HG02943 (cell line): ENCODE measurements around the gene CAPZB.

ENCODE experiments used
- ATAC-seq: cut with Tn5 transposase; IDR thresholded peaks from one replicate; pipeline ENCODE4 v1.9.1; 2021; ENCODE audit warnings: mild to moderate bottlenecking, low read depth, moderate library complexity; ENCODE audit not compliant: unreplicated experiment

Gene CAPZB

GRCh38 chr1:19339214-19339861, 146.0 kb downstream of the CAPZB start:
- no peak for ATAC-seq

- ATAC-seq = no peak
These were observed 147.0 kb downstream of the CAPZB start for GRCh38 chr1:19338323-19338762.

- no peak for ATAC-seq
These were observed 148.1 kb downstream of the CAPZB start for GRCh38 chr1:19337289-19337688.

- ATAC-seq = no peak
These were observed 148.8 kb downstream of the CAPZB start for GRCh38 chr1:19336543-19336942.

GRCh38 chr1:19333587-19334354, 151.6 kb downstream of the CAPZB start:
- ATAC-seq = no peak

GRCh38 chr1:19332832-19333231, 152.5 kb downstream of the CAPZB start:
- no peak for ATAC-seq

- ATAC-seq = no peak
These were observed 154.0 kb downstream of the CAPZB start for GRCh38 chr1:19331262-19331878.

- no peak for ATAC-seq
These were observed 154.7 kb downstream of the CAPZB start for GRCh38 chr1:19330449-19331135.

GRCh38 chr1:19329611-19330010, 155.7 kb downstream of the CAPZB start:
- no peak for ATAC-seq

- ATAC-seq = no peak
These were observed 156.2 kb downstream of the CAPZB start for GRCh38 chr1:19329188-19329587.

GRCh38 chr1:19328486-19328885, 156.9 kb downstream of the CAPZB start:
- no peak for ATAC-seq

GRCh38 chr1:19327736-19328135, 157.6 kb downstream of the CAPZB start:
- ATAC-seq = no peak

- no peak for ATAC-seq
These were observed 158.0 kb downstream of the CAPZB start for GRCh38 chr1:19327301-19327700.

- ATAC-seq = no peak
These were observed 158.6 kb downstream of the CAPZB start for GRCh38 chr1:19326748-19327065.

- no peak for ATAC-seq
These were observed 159.2 kb downstream of the CAPZB start for GRCh38 chr1:19325958-19326747.

- ATAC-seq = no peak
These were observed 159.9 kb downstream of the CAPZB start for GRCh38 chr1:19325368-19325957.

- no peak for ATAC-seq
These were observed 160.7 kb downstream of the CAPZB start for GRCh38 chr1:19324665-19324990.

- no peak for ATAC-seq
These were observed 161.2 kb downstream of the CAPZB start for GRCh38 chr1:19323987-19324664.

GRCh38 chr1:19322481-19322880, 162.9 kb downstream of the CAPZB start:
- ATAC-seq = no peak

GRCh38 chr1:19321071-19321470, 164.3 kb downstream of the CAPZB start:
- ATAC-seq = no peak
